HG02763 (cell line): Measurements from ENCODE around the gene VCAM1.

Experiments
- ATAC-seq: cut with Tn5 transposase; IDR thresholded peaks from one replicate; pipeline ENCODE4 v1.9.1; 2021; ENCODE audit warnings: mild to moderate bottlenecking, moderate library complexity; ENCODE audit not compliant: unreplicated experiment

The VCAM1 gene

GRCh38 chr1:100721526-100722207 lies 2.1 kb downstream of the VCAM1 start:
- ATAC-seq: no peak

GRCh38 chr1:100722221-100722620 lies 2.7 kb downstream of the VCAM1 start:
- ATAC-seq: no peak

GRCh38 chr1:100724281-100724680 lies 4.7 kb downstream of the VCAM1 start:
- ATAC-seq: no peak

GRCh38 chr1:100730130-100730529 lies 10.6 kb downstream of the VCAM1 start:
- ATAC-seq: no peak

- ATAC-seq: no peak
Measured at GRCh38 chr1:100731309-100731708, 11.8 kb downstream of the VCAM1 start.

- ATAC-seq: no peak
Measured at GRCh38 chr1:100731758-100732157, 12.2 kb downstream of the VCAM1 start.

GRCh38 chr1:100734676-100735075 lies 15.1 kb downstream of the VCAM1 start:
- no peak for ATAC-seq

- no peak for ATAC-seq
Measured at GRCh38 chr1:100735244-100735643, 15.7 kb downstream of the VCAM1 start.

GRCh38 chr1:100736324-100736723 lies 16.8 kb downstream of the VCAM1 start:
- no peak for ATAC-seq

- no peak for ATAC-seq
Measured at GRCh38 chr1:100736746-100737145, 17.2 kb downstream of the VCAM1 start.

GRCh38 chr1:100746542-100746932 lies 27.0 kb downstream of the VCAM1 start:
- no peak for ATAC-seq

- no peak for ATAC-seq
Measured at GRCh38 chr1:100747771-100748170, 28.2 kb downstream of the VCAM1 start.

- no peak for ATAC-seq
Measured at GRCh38 chr1:100750005-100750885, 30.7 kb downstream of the VCAM1 start.

- no peak for ATAC-seq
Measured at GRCh38 chr1:100752791-100753190, 33.2 kb downstream of the VCAM1 start.

- ATAC-seq: no peak
Measured at GRCh38 chr1:100757946-100758345, 38.4 kb downstream of the VCAM1 start.

- ATAC-seq: no peak
Measured at GRCh38 chr1:100759188-100759587, 39.6 kb downstream of the VCAM1 start.

- no peak for ATAC-seq
Measured at GRCh38 chr1:100760511-100760910, 41.0 kb downstream of the VCAM1 start.

- no peak for ATAC-seq
Measured at GRCh38 chr1:100762461-100762860, 42.9 kb downstream of the VCAM1 start.

GRCh38 chr1:100767176-100767890 lies 47.8 kb downstream of the VCAM1 start:
- no peak for ATAC-seq

- no peak for ATAC-seq
Measured at GRCh38 chr1:100769323-100769722, 49.8 kb downstream of the VCAM1 start.

- no peak for ATAC-seq
Measured at GRCh38 chr1:100769906-100770646, 50.5 kb downstream of the VCAM1 start.
